Fibroblast of pulmonary artery (primary cell): ENCODE data around the gene AURKAIP1.

Source experiments
- DNase-seq: peaks from one replicate; pipeline ENCODE4 v3.0.0-alpha.2; 2010; ENCODE audit warnings: low read depth
- H3K4me3 ChIP-seq: replicated peaks from 2 replicates; pipeline ENCODE4 v1.5.1; 2011; ENCODE audit warnings: low read depth, mild to moderate bottlenecking, control low read depth, low read length, moderate library complexity
- CTCF ChIP-seq: IDR thresholded peaks from 2 replicates; pipeline ENCODE4 v1.5.1; 2011; ENCODE audit warnings: mild to moderate bottlenecking, control low read depth, low read length, inconsistent platforms; ENCODE audit errors: missing control alignments

AURKAIP1 gene

DNA sequence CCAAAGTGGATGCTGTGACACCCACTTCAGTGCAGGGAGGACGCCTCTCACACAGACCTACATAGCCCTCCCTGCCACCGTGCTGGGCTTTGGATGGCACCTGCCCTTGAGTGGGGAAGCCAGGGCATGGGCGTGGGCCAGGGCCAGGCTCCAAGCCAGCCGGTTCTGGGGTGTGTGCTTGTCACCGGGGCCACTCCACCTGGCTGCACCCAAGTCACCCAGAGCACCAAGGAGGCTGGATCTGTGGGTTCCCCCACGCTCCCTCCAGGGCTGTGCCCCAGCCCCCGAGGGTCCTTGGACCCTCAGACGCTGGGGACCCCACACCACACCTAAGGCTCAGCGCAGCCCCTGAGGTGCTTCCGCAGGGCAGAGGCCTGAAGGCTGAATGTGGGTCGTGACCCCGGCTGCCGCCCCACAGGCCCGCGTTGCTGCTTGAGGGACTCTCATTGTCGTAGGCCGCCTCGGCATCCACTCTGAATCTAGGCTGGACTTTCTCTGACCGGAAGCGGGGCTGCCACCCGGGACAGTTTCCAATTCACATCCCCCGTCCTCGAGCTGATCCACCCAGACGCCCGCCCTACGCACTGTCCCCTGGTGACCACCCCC, 18.1 kb downstream of the AURKAIP1 start:
- DNase-seq = no peak

GRCh38 chr1:1356166-1356795, 18.7 kb downstream of the AURKAIP1 start:
- no peak for DNase-seq
- H3K4me3 ChIP-seq = peak overlapping the region; percentile 64
- TF ChIP-seq CTCF = no peak

More for the DNA sequence above, 18.1 kb downstream of the AURKAIP1 start:
- TF ChIP-seq CTCF = no peak
- H3K4me3 ChIP-seq = peak overlapping the region; percentile 64

DNA sequence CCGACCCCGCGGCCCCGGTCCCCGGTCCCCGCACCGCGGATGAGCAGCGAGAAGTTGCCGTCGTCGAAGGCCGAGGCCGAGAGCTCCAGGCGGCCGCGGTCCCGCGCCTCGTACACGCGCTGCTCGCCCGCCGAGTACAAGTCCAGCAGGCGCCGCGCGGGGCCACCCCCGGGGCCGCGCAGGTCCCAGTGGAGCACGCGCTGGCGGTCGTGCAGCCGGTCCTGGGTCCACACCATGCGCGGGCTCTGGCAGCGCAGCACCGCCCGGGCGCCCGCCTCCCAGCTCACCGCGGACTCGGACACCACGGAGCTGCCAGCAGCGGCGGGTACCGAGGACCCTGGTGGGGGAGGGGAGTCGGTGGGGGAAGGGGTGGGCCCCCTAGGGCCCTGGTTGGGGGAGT, 19.6 kb downstream of the AURKAIP1 start:
- TF ChIP-seq CTCF = no peak
- no peak overlapping the region for H3K4me3 ChIP-seq
- DNase-seq = no peak

DNA sequence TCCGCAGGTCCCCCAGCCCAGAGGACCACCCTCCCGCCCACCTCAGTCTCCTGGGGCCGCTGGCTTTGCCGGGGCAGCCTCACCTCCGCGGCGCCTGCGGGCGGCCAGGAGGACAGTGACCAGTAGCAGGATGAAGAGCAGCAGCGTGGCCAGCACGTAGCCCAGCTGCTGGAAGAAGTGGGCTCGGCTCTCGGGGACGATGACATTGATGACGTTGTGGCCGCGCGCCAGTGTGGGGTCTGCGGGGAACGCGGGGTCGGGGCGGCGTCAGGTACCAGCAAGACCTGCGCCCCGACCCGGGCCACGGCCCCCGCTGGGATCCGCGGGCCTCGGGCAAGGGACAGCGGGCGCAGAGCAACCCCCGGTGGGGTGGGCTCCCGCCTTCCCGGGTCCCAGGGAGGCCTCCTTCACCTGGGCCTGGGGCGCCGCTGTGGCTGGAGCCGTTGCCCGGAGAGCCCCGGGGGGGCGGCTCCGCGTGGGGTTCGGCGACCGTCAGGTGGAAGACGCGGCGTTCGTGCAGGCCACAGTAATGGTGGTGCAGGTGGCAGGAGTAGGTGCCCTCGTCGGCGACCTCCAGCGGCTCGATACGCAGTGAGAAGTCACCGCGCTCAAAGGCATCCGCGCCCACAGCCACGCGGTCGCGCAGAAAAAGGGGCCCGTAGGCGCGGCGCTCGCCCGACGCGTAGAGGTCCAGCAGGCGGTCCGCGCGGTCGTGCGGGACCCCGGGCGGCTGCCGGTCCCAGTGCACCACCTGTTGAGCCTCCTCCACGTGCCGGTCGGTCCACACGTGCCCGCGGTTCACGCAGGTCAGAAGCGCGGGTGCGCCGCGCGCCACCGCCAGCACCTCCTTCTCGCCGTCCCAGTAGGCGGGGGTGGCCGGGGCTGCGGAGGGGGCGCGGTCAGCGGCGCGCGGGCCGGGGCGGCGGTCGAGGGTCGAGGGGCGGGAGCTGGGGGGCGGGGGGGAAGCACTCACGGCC, 20.4 kb downstream of the AURKAIP1 start:
- H3K4me3 ChIP-seq = no peak overlapping the region
- no peak for DNase-seq
- no peak for TF ChIP-seq CTCF

DNA sequence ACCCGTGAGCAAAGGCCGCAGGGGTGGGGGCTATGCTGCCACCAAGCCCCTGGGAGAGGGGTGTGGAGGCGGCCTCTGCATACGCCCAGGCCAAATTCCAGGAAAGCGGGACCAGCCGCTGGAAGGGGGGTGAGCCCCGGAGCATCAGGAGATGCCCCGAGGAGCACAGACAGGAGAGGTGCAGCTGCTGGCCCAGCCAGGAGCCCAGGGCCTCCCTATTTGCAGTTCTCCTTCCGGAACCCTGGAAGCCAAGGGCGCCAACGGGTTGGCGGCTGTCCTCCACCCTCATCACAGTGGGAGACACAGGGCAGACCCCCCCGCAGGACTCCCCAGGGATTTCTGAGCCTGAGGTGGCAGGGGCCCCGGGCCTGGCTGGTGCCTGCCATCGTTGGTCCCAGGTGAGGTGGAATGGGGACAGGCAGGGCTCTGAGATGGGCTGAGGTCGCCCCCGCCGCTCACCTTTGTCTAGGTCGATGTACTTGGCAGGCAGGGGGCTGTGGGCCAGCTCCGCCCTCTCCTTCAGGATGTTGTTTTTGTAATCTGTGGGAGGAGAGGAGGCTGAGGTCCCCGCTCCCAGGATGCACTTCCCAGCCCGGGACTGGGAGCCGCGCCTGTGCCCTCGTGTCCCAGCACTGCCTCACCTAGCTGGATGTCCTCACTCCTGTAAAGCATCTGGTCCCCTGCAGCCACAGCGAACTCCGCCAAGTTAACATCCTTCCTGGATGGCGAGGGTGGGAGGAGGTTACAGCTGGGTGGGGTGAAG, 21.4 kb downstream of the AURKAIP1 start:
- no peak for DNase-seq
- H3K4me3 ChIP-seq = no peak overlapping the region
- TF ChIP-seq CTCF = no peak

DNA sequence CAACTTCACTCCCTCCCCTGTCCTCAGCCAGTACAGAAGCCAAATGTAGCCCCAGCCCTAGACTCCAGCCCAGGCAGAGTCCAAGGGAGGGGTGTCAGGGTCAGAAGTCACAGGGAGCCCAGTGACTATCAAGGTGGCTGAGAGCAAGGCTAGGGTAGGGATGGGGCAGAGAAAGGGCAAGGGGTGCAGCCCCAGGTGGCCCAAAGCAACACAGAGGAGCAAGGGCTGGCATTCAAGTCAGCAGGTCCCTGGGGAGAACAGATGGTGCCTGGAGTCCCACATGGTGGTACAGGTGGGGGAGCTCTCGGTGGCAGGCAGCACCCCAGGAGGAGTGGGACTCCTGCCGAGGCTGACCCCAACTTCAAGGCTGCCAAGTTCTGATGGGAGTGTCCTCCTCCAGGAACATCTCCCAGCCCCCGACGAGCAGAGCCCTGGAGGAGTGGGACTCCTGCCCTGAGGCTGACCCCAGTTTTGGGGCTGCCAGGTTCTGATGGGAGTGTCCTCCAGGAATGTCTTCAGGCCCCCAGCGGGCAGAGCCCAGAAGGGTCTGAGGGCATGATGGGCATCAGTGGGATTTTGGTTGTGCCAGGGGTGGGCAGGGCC, 22.1 kb downstream of the AURKAIP1 start:
- no peak overlapping the region for H3K4me3 ChIP-seq
- TF ChIP-seq CTCF = no peak
- DNase-seq = no peak
